Fibroblast of the aortic adventitia (primary cell): Measurements from ENCODE around the gene CDKN2D. TPM values are rescaled to one million over a fixed set of nuclear protein-coding genes. Genes with fewer than 3 reads are reported as not detected.

ENCODE experiments used
- DNase-seq: peaks from one replicate; pipeline ENCODE4 v3.0.0-alpha.2; 2010; ENCODE audit warnings: low read depth
- H3K4me3 ChIP-seq: 2 replicates; pipeline ENCODE4 v1.5.1; 2011; ENCODE audit warnings: low read depth, mild to moderate bottlenecking, control low read depth, low read length, moderate library complexity
- CTCF ChIP-seq: IDR thresholded peaks from 2 replicates; pipeline ENCODE4 v1.5.1; 2011; ENCODE audit warnings: mild to moderate bottlenecking, low read length, control low read depth, inconsistent platforms; ENCODE audit not compliant: insufficient read depth
- total RNA-seq: library from RNA; depleted of rRNA; stranded (reverse); fragments of >200 nt; gene quantifications from 2 replicates; pipeline ENCODE4 v1.2.3, GENCODE V29; 2012; ENCODE audit warnings: low replicate concordance

CDKN2D gene
- total RNA-seq, 1 donor: 9.2 TPM

DNA sequence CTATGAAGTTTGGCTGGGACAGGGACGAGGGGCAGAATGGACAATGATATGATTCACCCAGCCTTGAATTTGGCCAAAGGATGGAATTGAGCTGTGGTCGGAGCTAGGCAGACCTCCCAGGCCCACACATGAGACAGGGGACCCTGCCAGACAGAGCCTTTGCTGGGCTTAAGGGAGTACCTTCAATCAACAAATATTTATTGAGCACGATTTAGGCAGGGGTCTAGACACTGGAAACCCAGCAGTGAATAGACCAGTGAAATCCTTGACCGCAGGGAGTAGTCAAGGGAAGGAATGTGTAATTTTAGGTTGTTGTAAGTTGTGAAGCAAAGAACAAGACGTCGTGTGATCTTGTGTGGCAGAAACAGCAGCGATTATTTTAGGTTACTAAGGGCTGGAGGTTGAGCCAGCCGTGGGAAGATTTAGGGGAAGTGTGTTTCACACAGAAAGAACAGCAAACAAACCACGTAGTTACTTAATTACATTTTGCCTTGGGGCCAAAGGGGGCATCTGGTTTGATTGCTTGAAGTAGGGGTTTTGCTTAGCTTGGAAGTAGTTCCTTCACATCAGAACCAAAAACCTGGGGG is 35.2 kb upstream of the CDKN2D start:
- H3K4me3 ChIP-seq: peak overlapping the region; percentile 93

GRCh38 chr19:10603084-10603872 is 34.5 kb upstream of the CDKN2D start:
- no peak for DNase-seq
- TF ChIP-seq CTCF: no peak

More for the DNA sequence above, 35.2 kb upstream of the CDKN2D start:
- DNase-seq: peak; percentile 13
- TF ChIP-seq CTCF: no peak

GRCh38 chr19:10602330-10603083 is 33.7 kb upstream of the CDKN2D start:
- H3K4me3 ChIP-seq: peak overlapping the region; percentile 93
- TF ChIP-seq CTCF: no peak
- DNase-seq: peak; percentile 57

More at GRCh38 chr19:10603084-10603872, 34.5 kb upstream of the CDKN2D start:
- peak overlapping the region; percentile 93 for H3K4me3 ChIP-seq

DNA sequence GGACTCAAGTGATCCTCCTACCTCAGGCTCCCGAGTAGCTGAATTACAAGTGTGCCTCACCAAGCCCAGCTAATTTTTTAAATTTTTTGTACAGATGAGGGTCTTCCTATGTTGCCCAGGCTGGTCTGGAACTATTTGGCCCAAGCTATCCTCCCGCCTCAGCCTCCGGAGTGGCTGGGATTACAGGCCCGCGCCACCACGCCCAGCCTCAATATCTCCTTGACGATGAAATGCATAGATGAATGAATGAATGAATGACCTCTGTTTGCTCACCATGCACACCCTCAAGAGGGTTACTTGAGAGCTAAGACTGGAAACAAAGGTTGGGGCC is 33.2 kb upstream of the CDKN2D start:
- TF ChIP-seq CTCF: no peak
- DNase-seq: no peak
- peak overlapping the region; percentile 31 for H3K4me3 ChIP-seq

DNA sequence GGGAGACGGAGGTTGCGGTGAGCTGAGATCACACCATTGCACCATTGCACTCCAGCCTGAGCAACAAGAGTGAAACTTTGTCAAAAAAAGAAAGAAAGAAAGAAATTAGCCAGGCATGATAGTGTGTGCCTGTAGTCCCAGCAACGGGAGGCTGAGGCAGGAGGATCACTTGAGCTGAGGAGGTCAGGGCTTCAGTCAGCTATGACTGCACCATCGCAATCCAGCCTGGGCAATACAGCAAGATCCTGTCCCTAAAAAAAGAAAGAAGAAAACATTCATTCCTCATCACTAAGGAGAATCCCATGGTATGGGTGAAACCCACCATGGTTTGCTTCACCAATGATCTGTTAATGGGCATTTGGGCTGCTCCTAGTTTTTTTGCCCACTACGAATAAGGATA is 31.4 kb upstream of the CDKN2D start:
- no peak for TF ChIP-seq CTCF
- DNase-seq: no peak

DNA sequence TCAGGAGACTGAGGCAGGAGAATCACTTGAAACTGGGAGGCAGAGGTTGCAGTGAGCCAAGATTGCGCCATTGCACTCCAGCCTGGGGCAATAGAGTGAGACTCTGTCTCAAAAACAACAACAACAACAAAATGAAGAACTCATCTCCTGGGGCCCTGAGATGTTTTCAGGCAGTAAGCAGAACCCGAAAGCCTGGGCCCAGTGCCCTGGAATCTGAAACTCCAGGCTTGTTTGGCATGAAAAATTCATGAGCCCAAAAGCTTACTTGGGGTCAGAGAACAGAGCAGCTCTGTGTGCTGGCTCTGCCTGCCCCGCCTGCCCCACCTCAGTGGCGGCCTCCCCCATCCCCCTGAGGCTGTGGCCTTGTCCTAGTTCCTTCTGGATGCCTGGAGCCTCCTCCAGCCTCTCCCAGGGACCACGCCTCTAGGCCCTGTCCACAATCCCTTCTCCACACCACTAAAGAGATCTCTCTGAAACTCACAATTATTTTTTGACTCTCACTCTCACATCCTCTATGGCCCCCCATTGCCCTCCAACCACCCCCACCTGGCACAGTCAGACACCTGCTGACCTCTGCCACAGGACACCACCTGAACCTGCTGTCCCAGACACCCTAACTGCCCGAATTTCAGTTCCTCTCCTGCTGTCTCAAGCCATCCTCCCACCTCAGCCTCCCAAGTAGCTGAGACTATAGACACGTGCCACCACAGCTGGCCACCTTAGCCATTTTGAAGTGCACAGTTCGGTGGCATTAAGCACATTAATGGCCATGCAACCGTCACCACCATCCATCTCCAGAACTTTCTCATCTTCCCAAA is 25.2 kb upstream of the CDKN2D start:
- no peak for TF ChIP-seq CTCF
- no peak overlapping the region for H3K4me3 ChIP-seq
- DNase-seq: peak; percentile 29

More for the DNA sequence above, 31.4 kb upstream of the CDKN2D start:
- no peak overlapping the region for H3K4me3 ChIP-seq
